ENCODE results near the gene CSF2RB. TPM values are rescaled to one million over a fixed set of nuclear protein-coding genes. Genes with fewer than 3 reads are reported as not detected.

The CSF2RB gene
- total RNA-seq, 6 experiments from 2014 or later: 0.88 to 4.7 (median 2.4) TPM

DNA sequence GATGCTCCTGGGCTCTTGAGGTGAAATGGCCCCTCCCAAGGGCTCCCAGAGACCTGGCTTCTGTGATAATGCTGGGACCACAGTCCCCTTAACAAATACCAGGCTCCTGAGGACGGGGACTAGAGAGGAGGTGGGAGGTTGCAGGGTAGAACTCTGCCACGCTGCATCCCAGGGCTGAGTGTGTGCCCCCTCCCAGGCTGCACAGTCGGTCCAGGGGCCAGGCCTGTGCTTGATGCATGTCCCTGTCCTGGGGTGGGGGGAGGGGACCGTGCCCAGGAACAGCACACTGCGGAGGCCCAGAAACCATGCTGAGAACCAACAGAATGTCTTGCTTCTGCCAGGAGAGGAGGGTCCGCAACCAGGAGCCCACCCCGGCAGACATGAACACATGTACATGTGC lies 9.3 kb downstream of the CSF2RB start:
- no peak overlapping the region for H3K4me3 ChIP-seq
- intact Hi-C loops (cut with DNase I): no loop called here
- DNase-seq (no peak), ATAC-seq (no peak)
- no peaks in the 10 kb centered on the region for H3K27me3 ChIP-seq
- WGBS (ENCODE audit: insufficient coverage, low coverage, low lambda C conversion rate, missing lambda C conversion rate): 93% methylated on average over 3 of the region's 7 CpGs
- no peaks in the 10 kb centered on the region for H3K4me1 ChIP-seq
- TF ChIP-seq CTCF (IDR thresholded peaks at IDR 0.05) (no peak), POLR2A (IDR thresholded peaks at IDR 0.05) (no peak)
- no peaks in the 10 kb centered on the region for H3K36me3 ChIP-seq
- no peak overlapping the region for H3K27ac ChIP-seq
- H3K9me3 ChIP-seq: no peaks in the 10 kb centered on the region

GRCh38 chr22:36923131-36923788 lies 9.8 kb downstream of the CSF2RB start:
- no peak overlapping the region for H3K27ac ChIP-seq
- no peak overlapping the region for H3K4me3 ChIP-seq
- no peak for TF ChIP-seq POLR2A (IDR thresholded peaks at IDR 0.05)
- TF ChIP-seq CTCF (IDR thresholded peaks at IDR 0.05): no peak
- no peaks in the 10 kb centered on the region for H3K36me3 ChIP-seq
- DNase-seq (no peak), ATAC-seq (no peak)
- H3K9me3 ChIP-seq: no peaks in the 10 kb centered on the region
- H3K4me1 ChIP-seq: no peaks in the 10 kb centered on the region
- intact Hi-C loops (cut with DNase I): no loop called here
- no peaks in the 10 kb centered on the region for H3K27me3 ChIP-seq
- WGBS (ENCODE audit: insufficient coverage, low coverage, low lambda C conversion rate, missing lambda C conversion rate): 61% methylated on average over 7 of the region's 21 CpGs

DNA sequence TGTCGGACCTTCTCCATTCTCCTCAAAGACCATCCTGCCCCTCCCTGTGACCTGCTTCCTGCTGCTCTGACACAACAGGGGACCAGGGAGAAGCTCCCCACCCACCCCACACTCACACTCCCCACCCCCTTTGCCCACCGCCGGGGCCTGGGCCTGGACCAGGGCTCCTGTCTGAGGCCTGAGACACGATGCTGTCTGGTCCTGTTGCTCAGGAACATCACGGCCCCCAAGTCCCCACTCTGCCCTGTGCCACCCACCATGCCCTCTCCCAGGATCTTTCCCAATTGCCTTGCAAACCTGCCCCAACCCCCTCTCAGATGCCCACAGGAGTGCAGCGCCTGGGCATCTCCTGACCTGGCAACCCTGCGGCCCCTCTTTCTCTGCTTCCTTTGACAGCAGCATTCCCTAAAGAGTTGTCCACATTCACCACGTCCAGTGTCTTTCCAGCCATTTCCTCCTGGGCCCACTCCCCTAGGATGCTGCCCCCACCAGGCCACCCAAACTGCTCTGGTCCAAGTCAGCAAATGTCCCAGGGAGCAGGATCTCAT lies 10.8 kb downstream of the CSF2RB start:
- TF ChIP-seq POLR2A (IDR thresholded peaks at IDR 0.05) (no peak), CTCF (IDR thresholded peaks at IDR 0.05) (no peak)
- DNase-seq: no peak
- no peaks in the 10 kb centered on the region for H3K9me3 ChIP-seq
- intact Hi-C loops (cut with DNase I): no loop called here
- no peaks in the 10 kb centered on the region for H3K27me3 ChIP-seq
- no peak overlapping the region for H3K27ac ChIP-seq
- no peak for ATAC-seq
- H3K36me3 ChIP-seq: no peaks in the 10 kb centered on the region
- H3K4me1 ChIP-seq: no peaks in the 10 kb centered on the region
- H3K4me3 ChIP-seq: no peak overlapping the region
- WGBS (ENCODE audit: insufficient coverage, low coverage, low lambda C conversion rate, missing lambda C conversion rate): 62% methylated on average over 6 of the region's 8 CpGs

- ATAC-seq: no peak
- Histone ChIP-seq H3K27ac (no peak overlapping the region), H3K4me1 (no peaks in the 10 kb centered on the region), H3K36me3 (no peaks in the 10 kb centered on the region), H3K9me3 (no peaks in the 10 kb centered on the region), H3K4me3 (no peak overlapping the region), H3K27me3 (no peaks in the 10 kb centered on the region)
- WGBS (ENCODE audit: insufficient coverage, low coverage, low lambda C conversion rate, missing lambda C conversion rate): 72% methylated on average over 11 of the region's 19 CpGs
- intact Hi-C loops (cut with DNase I): no loop called here
- DNase-seq: no peak
- TF ChIP-seq CTCF (IDR thresholded peaks at IDR 0.05): no peak
- TF ChIP-seq POLR2A (IDR thresholded peaks at IDR 0.05): no peak
Observed at GRCh38 chr22:36925388-36926290, 12.2 kb downstream of the CSF2RB start.

Measured in right lobe of liver (tissue), 6 donors.